ENCODE results near the gene KHSRP. TPM values are rescaled to one million over a fixed set of nuclear protein-coding genes. Genes with fewer than 3 reads are reported as not detected.

Gene KHSRP
- total and polyA plus RNA-seq, 2 of the 13 experiments (the other 11 are each of a cell fraction or from before 2014, with no cell fraction given) = 72.1 to 129 TPM

DNA sequence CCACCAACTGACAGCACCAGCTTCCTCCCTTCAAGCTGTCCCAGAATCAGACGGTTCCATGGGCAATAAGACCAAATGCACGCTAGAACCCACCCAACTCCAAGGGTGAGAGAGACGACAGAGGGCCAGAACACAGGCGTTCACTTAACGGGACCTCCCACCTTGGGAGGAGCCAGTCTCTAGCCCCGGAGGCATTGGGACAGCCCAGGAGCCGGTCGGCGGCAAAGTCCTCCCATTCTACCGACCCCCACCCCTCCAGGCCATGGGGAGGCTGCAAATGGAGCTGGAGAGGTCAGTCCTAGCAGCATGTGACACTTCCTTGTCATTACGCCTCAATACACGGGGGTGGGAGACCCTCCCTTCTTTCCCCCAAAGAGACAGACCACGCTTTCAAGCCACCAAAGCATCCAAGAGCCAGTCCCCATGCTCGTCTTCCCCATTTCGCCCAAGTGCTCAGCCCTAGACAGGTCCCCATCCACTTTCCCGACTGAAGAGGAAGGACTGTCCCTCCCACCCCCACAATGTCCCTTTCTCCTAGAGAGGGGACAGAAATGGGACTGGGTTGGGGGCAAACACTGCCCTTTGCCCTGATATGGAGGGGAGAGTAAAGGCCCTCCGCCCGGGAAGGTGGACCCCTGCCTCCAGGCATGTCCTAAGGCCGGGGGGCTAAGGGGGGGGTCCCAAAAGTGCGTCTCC lies 964 bp downstream of the KHSRP start (continued):
- TF ChIP-seq XRCC5 (optimal IDR thresholded peaks at IDR 0.05; ENCODE audit: low read length) (peak; percentile 28), AHDC1 (CRISPR knock-in tag; IDR thresholded peaks at IDR 0.05; ENCODE audit: borderline replicate concordance) (peak; percentile 17; the same call in 1 of the 2 replicates), SAP130 (CRISPR knock-in tag; IDR thresholded peaks at IDR 0.05; ENCODE audit: low read depth) (peak; percentile 36; the same call in 1 of the 2 replicates), ZNF24 (IDR thresholded peaks at IDR 0.05) (no peak), PITX1 (CRISPR knock-in tag; IDR thresholded peaks at IDR 0.05) (peak; percentile 62; the same call in 1 of the 2 replicates), MTF1 (CRISPR knock-in tag; IDR thresholded peaks at IDR 0.05) (no peak), ZFYVE20 (CRISPR knock-in tag; IDR thresholded peaks at IDR 0.05; ENCODE audit: borderline replicate concordance, low read depth) (no peak), MEIS1 (CRISPR knock-in tag; IDR thresholded peaks at IDR 0.05; ENCODE audit: borderline replicate concordance) (no peak), AHR (CRISPR knock-in tag; IDR thresholded peaks at IDR 0.05) (0 out of 2 replicates have a peak, but pooled peaks have one; percentile 21)
- TF ChIP-seq, protein P1, sequence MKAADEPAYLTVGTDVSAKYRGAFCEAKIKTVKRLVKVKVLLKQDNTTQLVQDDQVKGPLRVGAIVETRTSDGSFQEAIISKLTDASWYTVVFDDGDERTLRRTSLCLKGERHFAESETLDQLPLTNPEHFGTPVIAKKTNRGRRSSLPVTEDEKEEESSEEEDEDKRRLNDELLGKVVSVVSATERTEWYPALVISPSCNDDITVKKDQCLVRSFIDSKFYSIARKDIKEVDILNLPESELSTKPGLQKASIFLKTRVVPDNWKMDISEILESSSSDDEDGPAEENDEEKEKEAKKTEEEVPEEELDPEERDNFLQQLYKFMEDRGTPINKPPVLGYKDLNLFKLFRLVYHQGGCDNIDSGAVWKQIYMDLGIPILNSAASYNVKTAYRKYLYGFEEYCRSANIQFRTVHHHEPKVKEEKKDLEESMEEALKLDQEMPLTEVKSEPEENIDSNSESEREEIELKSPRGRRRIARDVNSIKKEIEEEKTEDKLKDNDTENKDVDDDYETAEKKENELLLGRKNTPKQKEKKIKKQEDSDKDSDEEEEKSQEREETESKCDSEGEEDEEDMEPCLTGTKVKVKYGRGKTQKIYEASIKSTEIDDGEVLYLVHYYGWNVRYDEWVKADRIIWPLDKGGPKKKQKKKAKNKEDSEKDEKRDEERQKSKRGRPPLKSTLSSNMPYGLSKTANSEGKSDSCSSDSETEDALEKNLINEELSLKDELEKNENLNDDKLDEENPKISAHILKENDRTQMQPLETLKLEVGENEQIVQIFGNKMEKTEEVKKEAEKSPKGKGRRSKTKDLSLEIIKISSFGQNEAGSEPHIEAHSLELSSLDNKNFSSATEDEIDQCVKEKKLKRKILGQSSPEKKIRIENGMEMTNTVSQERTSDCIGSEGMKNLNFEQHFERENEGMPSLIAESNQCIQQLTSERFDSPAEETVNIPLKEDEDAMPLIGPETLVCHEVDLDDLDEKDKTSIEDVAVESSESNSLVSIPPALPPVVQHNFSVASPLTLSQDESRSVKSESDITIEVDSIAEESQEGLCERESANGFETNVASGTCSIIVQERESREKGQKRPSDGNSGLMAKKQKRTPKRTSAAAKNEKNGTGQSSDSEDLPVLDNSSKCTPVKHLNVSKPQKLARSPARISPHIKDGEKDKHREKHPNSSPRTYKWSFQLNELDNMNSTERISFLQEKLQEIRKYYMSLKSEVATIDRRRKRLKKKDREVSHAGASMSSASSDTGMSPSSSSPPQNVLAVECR (CRISPR knock-in tag; IDR thresholded peaks at IDR 0.05; ENCODE audit: borderline replicate concordance) = peak; percentile 54; the same call in 1 of the 2 replicates
- TF ChIP-seq, protein P2, sequence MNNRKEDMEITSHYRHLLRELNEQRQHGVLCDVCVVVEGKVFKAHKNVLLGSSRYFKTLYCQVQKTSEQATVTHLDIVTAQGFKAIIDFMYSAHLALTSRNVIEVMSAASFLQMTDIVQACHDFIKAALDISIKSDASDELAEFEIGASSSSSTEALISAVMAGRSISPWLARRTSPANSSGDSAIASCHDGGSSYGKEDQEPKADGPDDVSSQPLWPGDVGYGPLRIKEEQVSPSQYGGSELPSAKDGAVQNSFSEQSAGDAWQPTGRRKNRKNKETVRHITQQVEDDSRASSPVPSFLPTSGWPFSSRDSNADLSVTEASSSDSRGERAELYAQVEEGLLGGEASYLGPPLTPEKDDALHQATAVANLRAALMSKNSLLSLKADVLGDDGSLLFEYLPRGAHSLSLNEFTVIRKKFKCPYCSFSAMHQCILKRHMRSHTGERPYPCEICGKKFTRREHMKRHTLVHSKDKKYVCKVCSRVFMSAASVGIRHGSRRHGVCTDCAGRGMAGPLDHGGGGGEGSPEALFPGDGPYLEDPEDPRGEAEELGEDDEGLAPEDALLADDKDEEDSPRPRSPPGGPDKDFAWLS (CRISPR knock-in tag; IDR thresholded peaks at IDR 0.05; ENCODE audit: borderline replicate concordance) = no peak
